ENCODE data around the gene ERN1. TPM values are rescaled to one million over a fixed set of nuclear protein-coding genes. Genes with fewer than 3 reads are reported as not detected.

The ERN1 gene
- total and polyA plus RNA-seq, 2 of the 8 experiments (the other 6 are each of a cell fraction or from before 2014, with no cell fraction given) = 1.8 to 3.9 TPM

DNA sequence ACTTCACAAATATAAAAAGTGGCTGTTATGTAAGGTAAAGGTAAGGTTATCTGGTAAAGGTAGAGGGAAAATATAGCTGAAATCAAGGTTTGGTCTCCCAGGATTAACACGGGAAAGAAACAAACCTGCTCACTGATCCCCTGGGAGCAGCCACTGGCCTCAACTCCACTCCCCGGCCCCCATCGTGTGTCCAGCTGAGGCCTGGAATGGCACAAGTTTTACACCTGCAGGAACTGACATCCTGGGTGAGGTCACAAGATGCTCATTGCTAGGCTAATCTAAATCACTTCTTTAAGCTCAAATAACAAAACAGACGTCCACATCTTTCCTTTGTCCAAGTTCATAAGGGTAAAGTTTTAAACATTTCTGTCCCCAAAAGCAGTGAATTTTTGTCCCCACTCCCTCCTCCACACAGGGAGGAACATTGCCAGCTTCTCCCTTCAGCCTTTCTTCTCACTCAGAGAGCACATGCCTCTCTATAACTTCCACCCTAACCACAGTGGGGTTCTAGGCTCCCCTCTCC lies 46.3 kb downstream of the ERN1 start:
- Histone ChIP-seq H3K4me1 (replicated peaks in 1 of 4; ENCODE audit: control insufficient read depth in 3 of 4, insufficient read depth in 4 of 4, low read length in 3 of 4) (peaks cover 0 to 7% (median 0%) of the 10 kb centered on the region in 4 experiments; a peak in 2 of 7 replicates), H2AFZ (ENCODE audit: low read length) (no peak overlapping the region), H2BK5ac (ENCODE audit: low read depth, low read length) (no peak overlapping the region), H3K27ac (ENCODE audit: low read depth, low read length) (no peak overlapping the region), H2BK20ac (ENCODE audit: low read length) (no peak overlapping the region), H3K9ac (replicated peaks in 1 of 4; ENCODE audit: extremely low read depth in 1 of 4, low read depth in 3 of 4, low read length in 3 of 4) (no peak overlapping the region), H4K5ac (ENCODE audit: insufficient read length, low read depth, low read length) (no peak overlapping the region), H3K4ac (replicated peaks; ENCODE audit: insufficient read length, low read depth, low read length) (no peak overlapping the region), H2BK12ac (ENCODE audit: low read depth, low read length) (no peak overlapping the region), H3K4me3 (ENCODE audit: extremely low read depth in 1 of 4, insufficient read depth in 2 of 4, low read depth in 3 of 4, low read length in 4 of 4) (no peak overlapping the region), H4K91ac (replicated peaks; ENCODE audit: insufficient read length, low read length) (no peak overlapping the region), H4K8ac (ENCODE audit: extremely low read depth, insufficient read depth, low read length) (no peak overlapping the region), H2AK5ac (ENCODE audit: low read depth, low read length) (no peak overlapping the region), H3K23ac (ENCODE audit: insufficient read length) (no peak overlapping the region), H3K79me2 (ENCODE audit: control insufficient read depth in 1 of 2, insufficient read depth in 2 of 2, low read length in 2 of 2) (no peaks in the 10 kb centered on the region), H3K36me3 (ENCODE audit: control insufficient read depth in 2 of 4, insufficient read depth in 4 of 4, low read length in 3 of 4) (no peaks in the 10 kb centered on the region), H4K20me1 (replicated peaks in 1 of 2; ENCODE audit: control insufficient read depth in 1 of 2, insufficient read depth in 2 of 2, low read length in 2 of 2) (no peaks in the 10 kb centered on the region), H3K23me2 (ENCODE audit: low read depth, low read length) (no peaks in the 10 kb centered on the region), H2BK15ac (ENCODE audit: low read length) (no peak overlapping the region), H2BK120ac (replicated peaks; ENCODE audit: low read depth, low read length) (no peak overlapping the region), H3K14ac (ENCODE audit: insufficient read length) (no peak overlapping the region), H3K27me3 (replicated peaks in 1 of 4; ENCODE audit: control insufficient read depth in 3 of 4, extremely low read depth in 1 of 4, insufficient read depth in 3 of 4, low read length in 3 of 4) (no peaks in the 10 kb centered on the region), H3K79me1 (ENCODE audit: low read depth, low read length) (no peaks in the 10 kb centered on the region), H3K56ac (replicated peaks; ENCODE audit: insufficient read length, low read depth, low read length) (no peak overlapping the region), H3K4me2 (ENCODE audit: insufficient read depth in 1 of 2, low read depth in 2 of 2, low read length in 2 of 2) (no peak overlapping the region), H3K18ac (ENCODE audit: extremely low read depth, low read length) (no peak overlapping the region), H3K9me3 (ENCODE audit: insufficient read depth in 2 of 2, low read depth in 1 of 2, low read length in 1 of 2) (no peaks in the 10 kb centered on the region)
- ChIA-PET POLR2A (ENCODE audit: partially characterized antibody) (interaction anchor here (1.0 kb wide), 1 partner anchor 41 kb away, joined by 3 read pairs; no protein-coding TSS in a partner anchor), CTCF (ENCODE audit: partially characterized antibody) (interaction anchor here (0.8 to 4.0 kb wide), 4 partner anchors 9 to 59 kb away, joined by 3 to 24 read pairs (median 4); no protein-coding TSS in a partner anchor)
- FAIRE-seq (no peak), DNase-seq (ENCODE audit: low read depth in 1 of 2, low spot score in 2 of 2) (no peak)
- WGBS, 2 experiments (ENCODE audit: extremely low coverage in 1 of 2, insufficient coverage in 1 of 2, insufficient read length in 1 of 2, insufficient replicate concordance in 2 of 2, low coverage in 1 of 2, low lambda C conversion rate in 2 of 2, missing lambda C conversion rate in 1 of 2) = 78% methylated on average over 4 of the region's 4 CpGs; no CpG with 5 or more reads in 1 of the 2 experiments
- TF ChIP-seq CTCF (IDR thresholded peaks at IDR 0.05; ENCODE audit: control extremely low read depth in 1 of 3, insufficient read depth in 1 of 3, low read depth in 1 of 3, low read length in 3 of 3) (no peak), KDM4A (IDR thresholded peaks at IDR 0.05; ENCODE audit: low read depth, low read length, severe bottlenecking) (no peak), SUZ12 (IDR thresholded peaks at IDR 0.05; ENCODE audit: low read length) (no peak), ASH2L (IDR thresholded peaks at IDR 0.05; ENCODE audit: low read length) (no peak), BRCA1 (IDR thresholded peaks at IDR 0.05; ENCODE audit: low read depth, low read length) (no peak), BACH1 (IDR thresholded peaks at IDR 0.05; ENCODE audit: low read length) (no peak)
- TF ChIP-seq, protein P1, sequence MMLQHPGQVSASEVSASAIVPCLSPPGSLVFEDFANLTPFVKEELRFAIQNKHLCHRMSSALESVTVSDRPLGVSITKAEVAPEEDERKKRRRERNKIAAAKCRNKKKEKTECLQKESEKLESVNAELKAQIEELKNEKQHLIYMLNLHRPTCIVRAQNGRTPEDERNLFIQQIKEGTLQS (IDR thresholded peaks at IDR 0.05; ENCODE audit: insufficient read depth, low read depth, low read length) = no peak
